Thymus (tissue), 11 donors: ENCODE results near the gene SLC48A1. TPM values are rescaled to one million over a fixed set of nuclear protein-coding genes. Genes with fewer than 3 reads are reported as not detected.
A peak's percentile ranks its signal among the peaks of the same experiment; 100 is the strongest.

Source experiments
- DNase-seq, 9 donors: peaks; one replicate each; pipeline ENCODE4 v3.0.0-alpha.2; 2013; ENCODE audit warnings: low spot score in 9 of 9, low read depth in 6 of 9, missing footprints in 1 of 9
- H3K27ac ChIP-seq, 2 donors: one replicate each; pipeline ENCODE4 v1.5.1; 2013; ENCODE audit warnings: control low read depth in 1 of 2, low read depth in 1 of 2, low read length in 1 of 2, mild to moderate bottlenecking in 1 of 2, moderate library complexity in 1 of 2
- H3K27me3 ChIP-seq, 2 donors: one replicate each; pipeline ENCODE4 v1.5.1; 2013; ENCODE audit warnings: low read length in 1 of 2; ENCODE audit not compliant: control insufficient read depth in 2 of 2, insufficient read depth in 1 of 2
- H3K36me3 ChIP-seq, 2 donors: one replicate each; pipeline ENCODE4 v1.5.1; 2013; ENCODE audit warnings: low read length in 1 of 2, mild to moderate bottlenecking in 1 of 2, moderate library complexity in 1 of 2; ENCODE audit not compliant: control insufficient read depth in 2 of 2, insufficient read depth in 2 of 2
- H3K4me1 ChIP-seq, 2 donors: one replicate each; pipeline ENCODE4 v1.5.1; 2013; ENCODE audit warnings: low read length in 2 of 2; ENCODE audit not compliant: control insufficient read depth in 2 of 2, insufficient read depth in 2 of 2
- H3K4me3 ChIP-seq, 2 donors: one replicate each; pipeline ENCODE4 v1.5.1; 2013; ENCODE audit warnings: low read length in 2 of 2, control low read depth in 1 of 2, mild to moderate bottlenecking in 1 of 2
- H3K9me3 ChIP-seq, 2 donors: one replicate each; pipeline ENCODE4 v1.5.1; 2013; ENCODE audit warnings: low read length in 1 of 2, mild to moderate bottlenecking in 1 of 2; ENCODE audit not compliant: control insufficient read depth in 2 of 2, insufficient read depth in 1 of 2
- WGBS: extraction: QIAGEN DNeasy Blood & Tissue Kit; methylation state at CpG from one replicate; pipeline ENCODE4 v1.1.7; 2013; 5-methylcytosine and 5-hydroxymethylcytosine counted together
- polyA plus RNA-seq: library from polyadenylated mRNA; stranded (reverse); fragments of 200-250 nt; gene quantifications from one replicate; pipeline ENCODE4 v1.2.3, GENCODE V29; 2013
- total RNA-seq: library from RNA; stranded (reverse); fragments of 120-200 nt; gene quantifications from one replicate; pipeline ENCODE4 v1.2.4, GENCODE V29; 2013
- donor health status: healthy.

Gene SLC48A1
- total and polyA plus RNA-seq, 2 donors: 4.5 to 9.3 TPM

- no peak for DNase-seq
- H3K27ac ChIP-seq: no peak overlapping the region
- H3K4me1 ChIP-seq: peaks cover 0 to 3% of the 10 kb centered on the region in 2 donors
- H3K27me3 ChIP-seq: no peaks in the 10 kb centered on the region
- no peaks in the 10 kb centered on the region for H3K9me3 ChIP-seq
- H3K4me3 ChIP-seq: no peak overlapping the region
- 92% methylated on average over 15 of the region's 15 CpGs for WGBS
- peaks cover 89 to 90% of the 10 kb centered on the region in 2 donors for H3K36me3 ChIP-seq
Measured at GRCh38 chr12:47785036-47785886, 12.2 kb downstream of the SLC48A1 start.

DNA sequence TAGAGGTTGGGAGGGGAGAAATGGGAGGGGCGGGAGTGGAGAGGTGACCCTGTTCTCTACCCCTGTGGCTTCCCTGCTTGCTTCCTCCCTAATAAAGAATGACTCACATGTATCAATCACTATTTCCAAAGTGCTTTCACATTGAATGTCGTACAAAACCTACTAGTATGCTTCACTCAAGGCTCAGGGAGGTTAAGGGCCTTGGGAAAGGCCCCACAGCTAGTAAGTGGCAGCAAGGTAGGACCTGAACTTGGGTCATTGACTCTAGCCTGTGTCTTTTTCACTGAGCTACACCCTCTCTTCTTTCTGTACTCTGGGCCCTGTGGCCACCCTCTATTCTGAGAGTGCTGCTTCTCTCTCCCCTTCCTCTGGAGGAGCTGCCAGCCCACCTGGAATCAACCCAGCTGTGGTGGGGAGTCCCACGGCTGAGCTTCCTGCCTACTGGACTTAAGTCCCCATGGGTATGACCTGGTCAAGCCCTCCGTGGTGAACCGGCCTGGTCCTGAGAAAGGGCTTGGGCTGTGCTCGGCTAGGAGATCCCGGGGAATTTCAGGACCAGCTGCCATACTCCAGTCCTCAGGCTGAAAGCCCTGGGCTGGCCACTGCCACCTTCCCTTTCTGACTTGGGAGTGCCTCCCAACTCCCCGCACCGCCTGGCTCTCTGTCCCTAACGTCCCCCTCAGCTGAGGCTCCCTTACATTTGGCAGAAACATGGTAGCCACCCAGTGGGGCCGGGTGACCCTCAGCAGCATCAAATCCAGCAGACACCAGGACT lies 13.0 kb downstream of the SLC48A1 start:
- Histone ChIP-seq H3K4me3 (no peak overlapping the region), H3K4me1 (peaks cover 0 to 3% of the 10 kb centered on the region in 2 donors), H3K27me3 (no peaks in the 10 kb centered on the region), H3K27ac (no peak overlapping the region), H3K36me3 (peaks cover 97 to 98% of the 10 kb centered on the region in 2 donors), H3K9me3 (no peaks in the 10 kb centered on the region)
- DNase-seq: no peak
- WGBS: 96% methylated on average over 11 of the region's 11 CpGs

GRCh38 chr12:47786662-47787280 lies 13.7 kb downstream of the SLC48A1 start:
- no peak for DNase-seq
- H3K36me3 ChIP-seq: peaks cover 100% of the 10 kb centered on the region in 2 donors
- no peaks in the 10 kb centered on the region for H3K27me3 ChIP-seq
- no peak overlapping the region for H3K27ac ChIP-seq
- H3K9me3 ChIP-seq: no peaks in the 10 kb centered on the region
- 96% methylated on average over 10 of the region's 10 CpGs for WGBS
- no peak overlapping the region for H3K4me3 ChIP-seq
- H3K4me1 ChIP-seq: peaks cover 0 to 3% of the 10 kb centered on the region in 2 donors

DNA sequence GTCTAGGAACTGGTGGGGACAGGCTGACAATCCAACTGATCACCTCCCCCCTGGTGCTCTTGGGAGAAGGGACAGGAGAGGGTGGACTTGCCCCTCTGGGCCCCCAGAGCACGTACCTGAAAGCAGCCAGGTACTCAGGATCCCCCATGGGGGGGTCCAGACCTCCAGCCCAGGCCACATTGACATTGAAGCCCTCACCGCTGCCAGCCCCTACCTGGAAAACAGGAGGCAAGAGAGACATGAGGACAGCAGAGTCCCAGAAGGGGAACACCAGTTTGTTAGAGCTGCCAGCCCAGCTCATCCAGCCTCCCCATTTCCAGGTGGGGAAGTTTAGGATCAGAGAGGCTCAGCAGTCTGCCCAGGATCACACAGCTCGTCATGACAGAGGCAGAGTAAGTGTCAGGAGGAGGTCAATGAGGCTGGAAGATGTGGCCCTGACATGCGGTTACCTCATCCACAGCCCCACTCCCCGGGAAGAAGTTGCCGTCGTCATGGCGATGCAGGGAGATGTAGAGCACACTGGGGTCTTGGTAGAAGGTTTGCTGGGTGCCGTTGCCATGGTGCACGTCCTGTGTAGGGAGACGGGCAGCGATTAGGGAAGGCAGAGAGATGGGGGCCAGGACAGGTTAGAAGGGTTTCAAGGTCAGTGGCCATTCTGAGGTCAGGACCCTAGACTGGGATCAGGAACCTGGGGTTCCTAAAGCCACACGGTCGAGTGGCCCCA lies 14.7 kb downstream of the SLC48A1 start:
- H3K36me3 ChIP-seq: peaks cover 98 to 100% of the 10 kb centered on the region in 2 donors
- H3K27me3 ChIP-seq: no peaks in the 10 kb centered on the region
- H3K4me3 ChIP-seq: no peak overlapping the region
- 90% methylated on average over 14 of the region's 14 CpGs for WGBS
- no peak for DNase-seq
- H3K4me1 ChIP-seq: peaks cover 0 to 3% of the 10 kb centered on the region in 2 donors
- H3K27ac ChIP-seq: peak overlapping the region in 1 of 2 donors; percentile 3
- H3K9me3 ChIP-seq: no peaks in the 10 kb centered on the region

DNA sequence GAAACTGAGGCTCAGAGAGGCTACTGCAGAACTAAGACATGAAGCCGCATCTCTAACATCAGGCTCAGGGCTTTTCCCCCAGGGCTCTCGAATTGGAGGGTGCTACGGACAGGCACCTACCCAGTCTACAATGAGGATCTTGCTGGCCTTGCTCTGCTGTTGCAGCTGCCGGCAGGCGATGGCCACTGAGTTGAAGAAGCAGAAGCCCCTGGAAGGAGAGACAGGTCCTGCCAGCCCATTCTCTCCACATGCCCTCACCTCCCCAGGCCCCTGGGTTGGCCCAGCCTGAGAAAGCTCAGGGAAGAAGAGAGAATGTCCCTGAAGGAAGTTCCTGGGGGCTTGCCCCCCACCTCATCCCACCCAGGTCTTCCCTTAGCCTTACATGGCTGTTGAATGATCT lies 16.1 kb downstream of the SLC48A1 start:
- Histone ChIP-seq H3K9me3 (no peaks in the 10 kb centered on the region), H3K27ac (no peak overlapping the region), H3K4me1 (peaks cover 0 to 3% of the 10 kb centered on the region in 2 donors), H3K27me3 (no peaks in the 10 kb centered on the region), H3K36me3 (peaks cover 98 to 100% of the 10 kb centered on the region in 2 donors), H3K4me3 (no peak overlapping the region)
- WGBS: 96% methylated on average over 5 of the region's 5 CpGs
- no peak for DNase-seq

GRCh38 chr12:47789712-47790489 lies 16.9 kb downstream of the SLC48A1 start:
- Histone ChIP-seq H3K27me3 (no peaks in the 10 kb centered on the region), H3K4me1 (peaks cover 0 to 3% of the 10 kb centered on the region in 2 donors), H3K27ac (no peak overlapping the region), H3K36me3 (peaks cover 98 to 100% of the 10 kb centered on the region in 2 donors), H3K9me3 (no peaks in the 10 kb centered on the region), H3K4me3 (no peak overlapping the region)
- WGBS: 98% methylated on average over 22 of the region's 22 CpGs
- no peak for DNase-seq

GRCh38 chr12:47790676-47791350 lies 17.8 kb downstream of the SLC48A1 start:
- Histone ChIP-seq H3K27me3 (no peaks in the 10 kb centered on the region), H3K9me3 (no peaks in the 10 kb centered on the region), H3K27ac (no peak overlapping the region), H3K4me3 (no peak overlapping the region), H3K4me1 (peaks cover 0 to 3% of the 10 kb centered on the region in 2 donors), H3K36me3 (peaks cover 98 to 100% of the 10 kb centered on the region in 2 donors)
- no peak for DNase-seq
- 96% methylated on average over 20 of the region's 20 CpGs for WGBS

- H3K36me3 ChIP-seq: peaks cover 98 to 100% of the 10 kb centered on the region in 2 donors
Measured at GRCh38 chr12:47791351-47791746, 18.3 kb downstream of the SLC48A1 start.

More at GRCh38 chr12:47791351-47791746, 18.3 kb downstream of the SLC48A1 start:
- H3K27me3 ChIP-seq: no peaks in the 10 kb centered on the region
- DNase-seq: no peak
- 98% methylated on average over 14 of the region's 14 CpGs for WGBS
- no peak overlapping the region for H3K27ac ChIP-seq
- peaks cover 0 to 3% of the 10 kb centered on the region in 2 donors for H3K4me1 ChIP-seq
- H3K9me3 ChIP-seq: no peaks in the 10 kb centered on the region
- no peak overlapping the region for H3K4me3 ChIP-seq
